Measurements from ENCODE around the gene SLC52A3.
"Not testable (repeated sequence)": the region's sequence is repeated elsewhere in the genome, so short reads cannot be mapped to it uniquely, and the experiment has no call there.

Gene SLC52A3

DNA sequence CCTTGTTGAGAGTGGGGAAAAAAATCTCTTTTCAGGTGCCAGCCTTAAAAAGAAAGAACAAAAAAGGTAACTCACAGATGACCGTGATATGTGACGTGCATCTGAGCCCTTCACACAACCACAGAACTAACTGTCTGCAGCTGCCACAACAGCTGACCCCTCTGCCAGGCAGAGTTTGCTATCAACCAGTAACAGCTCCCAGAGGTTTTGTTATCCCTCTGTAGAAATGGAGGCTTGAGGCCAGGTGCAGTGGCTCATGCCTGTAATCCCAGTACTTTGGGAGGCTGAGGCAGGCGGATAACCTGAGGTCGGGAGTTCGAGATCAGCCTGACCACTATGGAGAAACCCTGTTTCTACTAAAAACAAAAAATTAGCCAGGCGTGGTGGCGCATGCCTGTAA is 42.8 kb downstream of the SLC52A3 start:
- no peak for DNase-seq

DNA sequence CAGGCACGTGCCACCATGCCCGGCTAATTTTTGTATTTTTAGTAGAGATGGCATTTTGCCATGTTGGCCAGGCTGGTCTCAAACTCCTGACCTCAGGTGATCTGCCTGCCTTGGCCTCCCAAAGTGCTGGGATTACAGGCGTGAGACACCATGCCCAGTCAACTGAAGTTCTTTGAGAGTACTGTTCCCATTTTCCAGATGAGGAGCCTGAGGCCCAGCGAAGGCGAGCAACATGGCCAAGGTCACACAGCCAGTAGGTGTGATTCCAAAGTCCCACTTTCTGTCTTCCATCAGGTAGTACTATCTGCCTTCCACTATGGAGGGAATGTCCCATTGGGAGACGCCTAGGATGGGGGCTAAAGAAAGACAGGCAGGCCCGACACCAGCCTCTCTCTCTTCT is 43.5 kb downstream of the SLC52A3 start:
- DNase-seq: not testable (repeated sequence)

DNA sequence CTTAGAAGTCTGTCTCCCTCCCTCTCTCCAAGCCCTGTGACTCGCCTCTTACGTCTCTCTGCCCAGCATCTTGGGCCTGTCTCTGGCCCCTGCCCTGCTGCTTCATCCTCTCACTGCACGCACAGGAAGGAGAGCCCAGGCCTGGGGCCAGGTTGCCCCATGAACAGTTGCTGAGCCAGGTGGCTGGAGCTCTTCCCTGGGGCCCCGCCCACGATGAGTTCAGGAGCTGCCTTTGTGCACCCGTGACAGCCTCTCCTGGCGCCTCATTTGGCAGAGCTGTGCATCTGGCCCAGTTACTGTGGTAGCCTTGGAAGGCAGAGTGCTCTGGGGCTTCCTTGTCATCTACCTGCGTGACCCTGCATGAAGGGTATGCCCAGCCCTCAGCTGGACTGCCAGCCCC is 44.5 kb downstream of the SLC52A3 start:
- no peak for DNase-seq

DNA sequence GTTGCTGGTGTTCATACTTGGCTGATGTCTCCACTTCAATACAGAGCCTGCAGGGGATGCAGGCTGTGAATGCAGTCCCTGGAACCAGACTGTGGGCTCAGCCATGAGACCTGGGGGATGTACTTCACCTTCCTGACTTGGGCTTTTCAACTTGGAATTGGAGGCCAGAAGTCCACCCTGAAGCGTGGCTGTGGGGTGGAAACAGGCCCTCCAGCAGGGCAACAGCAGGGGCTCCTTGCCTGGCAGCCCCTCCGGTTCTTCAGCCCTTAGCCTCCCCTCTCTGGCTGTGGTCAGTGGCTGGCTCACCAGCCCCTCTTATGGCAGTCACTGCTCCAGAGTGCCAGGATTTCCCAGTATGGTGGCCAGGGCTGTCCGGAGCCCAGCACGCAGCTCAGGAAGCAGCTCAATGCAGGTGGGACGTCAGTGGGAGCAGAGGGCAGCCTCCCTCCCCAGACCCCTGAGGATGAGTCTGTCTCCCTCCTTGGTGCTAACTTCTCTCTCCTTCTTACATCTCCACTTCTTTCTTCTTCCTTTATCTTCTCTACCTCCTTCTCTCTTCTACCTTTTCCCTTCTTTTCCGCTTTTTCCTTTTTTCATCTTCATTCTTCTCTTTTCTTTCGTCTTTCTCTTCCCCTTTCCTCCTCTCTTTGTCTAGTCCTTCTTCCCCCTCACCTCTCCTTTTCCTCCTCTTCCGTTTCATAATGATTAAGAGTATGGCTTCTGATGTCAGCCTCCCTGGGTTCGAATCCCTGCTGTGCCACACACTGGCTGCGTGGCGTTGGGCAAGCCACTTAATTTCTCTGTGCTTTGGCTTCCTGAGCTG is 45.3 kb downstream of the SLC52A3 start:
- no peak for DNase-seq

DNA sequence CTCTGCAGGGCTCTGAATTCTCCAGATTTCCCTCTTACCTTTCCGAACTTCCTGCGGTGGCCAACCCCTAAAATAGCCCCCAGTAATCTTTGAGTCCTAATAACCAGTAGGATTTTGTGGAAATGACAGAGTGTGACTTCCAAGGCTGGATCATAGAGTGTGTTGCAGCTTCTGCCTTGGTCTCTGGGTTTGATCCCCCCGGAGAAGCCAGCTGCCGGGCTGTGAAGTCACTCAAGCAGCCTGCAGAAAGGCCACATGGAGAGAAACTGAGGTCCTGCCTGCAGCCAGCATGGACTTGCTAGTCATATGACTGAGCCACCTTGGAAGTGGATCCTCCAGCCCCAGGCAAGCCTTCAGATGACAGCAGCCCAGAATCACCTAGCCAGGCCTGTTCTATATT is 46.4 kb downstream of the SLC52A3 start:
- DNase-seq: no peak

DNA sequence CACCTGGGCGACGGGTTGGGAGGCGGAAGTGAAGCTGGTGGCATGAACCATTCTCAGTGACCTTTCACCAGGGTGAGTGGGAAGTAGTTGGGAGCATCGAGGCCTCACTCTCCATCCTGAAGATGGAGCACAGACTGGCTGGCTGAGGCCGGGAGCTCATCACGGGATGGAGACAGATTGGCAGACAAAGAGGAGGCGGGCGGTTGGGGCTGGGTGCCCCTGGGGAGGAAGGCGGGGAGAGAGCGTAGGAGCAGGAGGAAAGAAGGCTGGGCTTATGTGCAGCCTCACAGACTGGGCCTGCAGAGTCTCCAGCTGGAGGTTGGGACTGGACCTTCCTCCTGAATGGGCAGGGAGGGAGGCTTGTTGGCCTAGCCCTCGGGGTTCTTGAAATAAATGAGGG is 48.5 kb downstream of the SLC52A3 start:
- no peak for DNase-seq

DNA sequence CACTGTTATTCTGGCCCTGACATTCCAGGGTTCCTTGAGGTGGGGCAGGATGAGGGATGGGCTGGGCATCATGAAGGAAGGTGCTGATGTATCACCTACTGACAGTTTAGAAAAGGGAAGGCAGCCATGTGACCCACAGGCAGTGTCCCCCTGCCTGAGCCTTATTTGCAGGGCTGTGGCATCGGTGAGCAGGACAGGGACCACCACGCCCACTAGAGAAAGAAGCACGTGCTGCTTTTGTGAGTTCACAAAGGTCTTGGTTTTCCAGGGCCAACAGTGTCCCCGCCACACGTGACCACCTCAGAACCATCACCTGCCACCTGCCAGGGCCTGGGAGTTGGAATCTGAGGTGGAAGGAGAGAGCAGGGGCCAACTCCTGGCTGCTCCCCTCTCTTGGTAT is 49.2 kb downstream of the SLC52A3 start:
- no peak for DNase-seq

DNA sequence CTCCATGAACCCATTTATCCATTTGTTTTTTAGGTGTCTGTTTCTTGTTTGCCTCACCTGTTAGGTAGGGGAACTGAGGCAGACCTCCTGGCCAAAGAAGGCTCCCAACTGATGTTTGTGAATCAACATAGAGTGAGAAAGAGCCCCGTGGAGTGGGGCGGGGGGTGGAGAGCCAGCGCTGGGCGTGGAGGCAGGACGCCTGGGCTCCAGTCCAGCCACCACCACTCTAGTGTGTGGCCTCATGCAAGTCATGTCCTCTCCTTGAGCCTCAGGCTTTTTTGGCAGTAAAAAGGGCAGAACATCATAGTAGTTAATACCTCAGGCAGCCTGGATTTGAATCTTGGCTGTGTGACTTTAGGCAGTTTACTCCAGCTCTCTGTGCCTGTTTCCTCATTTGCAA is 50.5 kb downstream of the SLC52A3 start:
- DNase-seq: no peak

- no peak for DNase-seq
Measured at GRCh38 chr20:717271-717670, 51.0 kb downstream of the SLC52A3 start.

- no peak for DNase-seq
Measured at GRCh38 chr20:714453-714852, 53.8 kb downstream of the SLC52A3 start.

DNA sequence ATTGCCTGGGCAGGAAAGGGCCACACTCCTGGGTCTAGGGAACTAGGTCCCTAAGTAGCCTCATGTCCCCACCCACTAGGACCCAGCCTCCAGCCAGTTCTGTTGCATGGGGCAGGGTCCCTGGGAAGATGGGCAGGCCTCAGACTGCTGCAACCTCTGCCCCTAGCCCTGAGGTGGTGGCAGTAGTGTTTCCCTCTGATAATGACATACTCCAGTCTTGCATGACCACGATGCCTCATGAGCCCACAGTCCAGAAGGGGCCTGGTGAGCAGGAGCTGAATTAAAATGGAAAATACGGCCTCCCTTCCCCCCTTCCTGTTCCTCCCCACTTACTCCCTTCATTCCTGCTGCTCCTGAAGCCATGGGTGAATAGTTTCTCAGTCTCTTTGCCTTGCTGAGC is 56.7 kb downstream of the SLC52A3 start:
- no peak for DNase-seq

DNA sequence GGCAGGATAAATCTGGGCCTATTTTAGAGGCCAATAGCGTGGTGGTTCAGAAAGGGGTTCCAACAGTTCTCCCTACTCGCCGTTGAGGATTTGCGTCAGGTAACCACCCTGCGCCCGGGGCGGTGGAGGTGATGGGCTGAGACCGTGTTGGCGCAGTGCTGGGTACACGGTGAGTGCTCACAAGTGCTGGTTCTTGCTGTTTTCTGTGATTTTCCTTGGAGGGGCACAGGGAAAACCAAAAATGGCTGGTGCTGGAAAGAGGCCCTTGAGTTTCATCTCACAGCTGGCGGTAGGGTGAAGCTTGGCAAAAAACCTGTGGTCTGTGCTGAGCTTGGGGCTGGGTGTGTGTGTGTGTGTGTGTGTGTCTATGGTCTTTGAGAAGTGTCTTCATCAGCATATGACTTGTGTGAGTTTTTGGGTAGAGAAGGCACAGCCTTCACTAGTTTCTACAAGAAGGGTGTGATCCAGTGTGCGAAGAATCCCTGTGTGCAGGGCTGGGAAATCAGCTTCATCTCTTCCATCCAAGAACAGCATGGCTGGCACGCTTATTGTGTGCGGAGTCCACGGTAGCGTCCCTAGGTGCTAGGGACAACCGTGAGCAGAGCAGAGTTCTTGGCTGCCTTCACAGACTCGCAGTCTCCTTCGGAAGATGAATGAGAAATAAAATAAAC is 57.4 kb downstream of the SLC52A3 start:
- no peak for DNase-seq
